ENCODE data around the gene PTGES3L.

PTGES3L gene

GRCh38 chr17:43025766-43026537 lies 46.1 kb upstream of the PTGES3L start:
- no peak overlapping the region for H3K27ac ChIP-seq
- no peaks in the 10 kb centered on the region for H3K27me3 ChIP-seq (replicated peaks)
- in situ Hi-C loops (cut with HindIII; ENCODE audit: low pct_ligation_motif_present, low sequenced_read_pairs), result no loop called here
- no peak overlapping the region for H3K4me3 ChIP-seq (ENCODE audit: low read depth, low read length)
- H3K36me3 ChIP-seq (replicated peaks), result no peaks in the 10 kb centered on the region
- DNase-seq, result no peak
- no peak for TF ChIP-seq CTCF (IDR thresholded peaks at IDR 0.05; ENCODE audit: low read depth, low read length, missing control alignments)

DNA sequence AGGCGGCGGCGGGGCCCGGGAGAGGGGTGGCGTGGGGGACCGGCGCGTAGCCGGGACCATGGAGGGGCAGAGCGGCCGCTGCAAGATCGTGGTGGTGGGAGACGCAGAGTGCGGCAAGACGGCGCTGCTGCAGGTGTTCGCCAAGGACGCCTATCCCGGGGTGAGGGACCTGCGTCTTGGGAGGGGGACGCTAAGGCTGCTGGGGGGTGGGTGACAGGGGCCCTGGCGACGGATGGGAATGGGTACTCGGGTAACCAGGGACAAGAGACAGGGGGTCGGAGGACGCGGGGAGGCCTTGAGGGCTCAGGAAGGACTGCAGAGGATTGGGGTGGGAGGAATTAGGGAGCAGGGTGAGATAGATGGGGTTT lies 45.4 kb upstream of the PTGES3L start:
- Histone ChIP-seq H3K4me3 (ENCODE audit: low read depth, low read length) (peak overlapping the region; percentile 49), H3K27me3 (replicated peaks) (no peaks in the 10 kb centered on the region), H3K36me3 (replicated peaks) (no peaks in the 10 kb centered on the region), H3K27ac (no peak overlapping the region)
- no peak for DNase-seq
- in situ Hi-C loops (cut with HindIII; ENCODE audit: low pct_ligation_motif_present, low sequenced_read_pairs), result no loop called here
- TF ChIP-seq CTCF (IDR thresholded peaks at IDR 0.05; ENCODE audit: low read depth, low read length, missing control alignments), result no peak

GRCh38 chr17:43024407-43025289 lies 44.8 kb upstream of the PTGES3L start, which contains the start of gene RND2:
TSS of gene RND2 (plus strand) at chr17:43025231. CDS start at chr17:43025348, 117 bp downstream.
- DNase-seq, result peak; percentile 96
- Histone ChIP-seq H3K27ac (no peak within 1 kb of the TSS), H3K27me3 (replicated peaks) (no peaks in the 10 kb centered on the region), H3K36me3 (replicated peaks) (no peaks in the 10 kb centered on the region), H3K4me3 (ENCODE audit: low read depth, low read length) (peak within 1 kb of the TSS; percentile 61)
- peak; percentile 86 for TF ChIP-seq CTCF (IDR thresholded peaks at IDR 0.05; ENCODE audit: low read depth, low read length, missing control alignments)
- in situ Hi-C loops (cut with HindIII; ENCODE audit: low pct_ligation_motif_present, low sequenced_read_pairs), result no loop called here

DNA sequence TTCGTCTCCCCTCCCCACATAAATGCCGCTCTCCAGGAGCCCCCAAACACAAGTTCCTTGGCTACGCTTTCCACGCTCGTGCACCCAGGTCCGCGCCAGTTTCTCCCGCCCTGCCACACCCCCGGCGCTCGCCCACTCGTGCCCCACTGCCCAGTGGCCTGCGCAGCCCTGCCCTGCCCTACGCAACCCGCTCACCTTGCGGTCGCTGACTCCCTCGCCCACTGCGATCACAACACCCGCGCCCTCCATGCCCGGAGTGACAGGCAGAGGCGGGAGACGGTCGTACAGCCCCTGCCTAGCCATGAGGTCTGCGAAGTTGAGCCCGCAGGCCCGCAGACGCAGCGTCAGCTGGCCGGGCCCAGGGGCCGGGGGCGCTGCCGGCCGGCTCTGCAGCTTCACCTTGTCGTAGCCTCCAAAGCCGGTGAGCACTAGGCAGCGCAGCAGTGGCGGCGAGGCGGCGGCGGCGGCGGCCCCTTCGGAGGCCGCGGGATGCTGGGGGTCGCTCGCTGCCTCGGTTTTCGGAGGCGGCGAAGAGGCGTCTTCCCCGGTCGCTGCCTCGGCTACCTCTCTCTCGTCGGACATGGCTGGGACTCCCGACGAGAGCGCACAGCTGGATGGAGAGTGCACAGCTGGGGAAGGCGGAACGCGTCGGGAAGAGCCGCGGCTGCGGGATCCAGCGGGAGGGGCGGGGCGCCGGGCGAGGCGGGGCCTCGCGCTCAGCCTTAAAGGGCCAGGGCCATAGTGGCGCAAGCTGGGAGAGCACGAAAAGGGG lies 42.0 kb upstream of the PTGES3L start, which contains the start of gene VAT1:
Gene VAT1, minus strand, starts transcription at position 645 of the 772 bp plus-strand sequence. Its CDS starts 63 bp downstream, at position 582.
- DNase-seq, result peak; percentile 46
- Histone ChIP-seq H3K36me3 (replicated peaks) (peaks cover 14% of the 10 kb centered on the region), H3K27ac (peak within 1 kb of the TSS; percentile 85), H3K4me3 (ENCODE audit: low read depth, low read length) (peak within 1 kb of the TSS; percentile 98), H3K27me3 (replicated peaks) (no peaks in the 10 kb centered on the region)
- in situ Hi-C loops (cut with HindIII; ENCODE audit: low pct_ligation_motif_present, low sequenced_read_pairs), result no loop called here
- TF ChIP-seq CTCF (IDR thresholded peaks at IDR 0.05; ENCODE audit: low read depth, low read length, missing control alignments), result no peak
